Stimulated activated CD4-positive, alpha-beta T cell treated with anti-CD3 and anti-CD28 coated beads, Interleukin-1b, Interleukin-23, amount 100 ng/mL, for 1 hour (primary cell): ENCODE measurements around the gene CDH22.
A peak's percentile ranks its signal among the peaks of the same experiment; 100 is the strongest.

Experiments
- DNase-seq, 2 donors: peaks; one replicate each; pipeline ENCODE4 v3.0.0-alpha.2; 2020; ENCODE audit warnings: low read depth in 2 of 2

Gene CDH22

DNA sequence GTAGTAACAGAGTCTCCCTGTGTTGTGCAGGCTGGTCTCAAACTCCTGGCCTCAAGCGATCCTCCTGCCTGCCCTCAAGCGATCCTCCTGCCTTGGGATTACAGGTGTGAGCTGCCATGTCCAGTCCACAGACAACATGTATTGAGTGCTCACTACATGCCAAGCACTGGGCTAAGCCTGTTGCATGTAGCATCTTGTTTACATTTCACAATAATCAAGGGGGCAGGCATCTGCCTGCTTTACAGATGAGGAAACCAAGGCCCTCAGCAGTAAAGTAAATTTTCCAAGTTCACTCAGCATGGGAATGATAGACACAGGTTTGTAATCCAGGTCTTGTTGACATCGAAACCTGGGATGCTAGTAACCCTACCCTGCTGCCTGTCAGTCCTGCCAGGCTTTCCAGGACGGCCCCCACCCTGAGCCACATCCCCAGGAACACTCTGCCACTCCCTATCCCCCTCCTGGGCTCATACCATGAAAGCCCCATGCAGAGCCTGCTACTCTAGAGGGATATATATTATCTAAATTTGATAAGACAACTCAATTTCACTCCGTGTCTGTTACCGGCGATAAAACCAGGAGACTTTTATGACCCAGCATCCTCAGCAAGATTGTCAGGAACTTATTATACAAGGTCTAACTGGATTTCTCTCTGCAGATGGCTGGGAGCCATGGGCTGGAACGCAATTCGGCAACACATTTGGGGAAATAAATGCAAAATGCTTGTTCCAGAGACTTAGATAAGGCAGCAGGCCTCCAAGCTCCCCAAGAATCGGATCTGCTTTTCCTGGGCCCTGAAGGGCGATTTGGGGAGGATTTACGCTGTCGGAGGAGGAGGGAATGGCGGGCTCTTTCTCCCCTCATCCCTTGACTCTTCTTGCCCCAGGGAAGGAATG is 159.7 kb downstream of the CDH22 start:
- DNase-seq: no peak

- DNase-seq: no peak
These were observed 162.6 kb downstream of the CDH22 start for GRCh38 chr20:46145713-46146112.

- no peak for DNase-seq
These were observed 163.8 kb downstream of the CDH22 start for GRCh38 chr20:46144432-46145025.

- no peak for DNase-seq
These were observed 166.2 kb downstream of the CDH22 start for GRCh38 chr20:46142124-46142523.

GRCh38 chr20:46139908-46140482 is 168.3 kb downstream of the CDH22 start:
- DNase-seq: no peak

DNA sequence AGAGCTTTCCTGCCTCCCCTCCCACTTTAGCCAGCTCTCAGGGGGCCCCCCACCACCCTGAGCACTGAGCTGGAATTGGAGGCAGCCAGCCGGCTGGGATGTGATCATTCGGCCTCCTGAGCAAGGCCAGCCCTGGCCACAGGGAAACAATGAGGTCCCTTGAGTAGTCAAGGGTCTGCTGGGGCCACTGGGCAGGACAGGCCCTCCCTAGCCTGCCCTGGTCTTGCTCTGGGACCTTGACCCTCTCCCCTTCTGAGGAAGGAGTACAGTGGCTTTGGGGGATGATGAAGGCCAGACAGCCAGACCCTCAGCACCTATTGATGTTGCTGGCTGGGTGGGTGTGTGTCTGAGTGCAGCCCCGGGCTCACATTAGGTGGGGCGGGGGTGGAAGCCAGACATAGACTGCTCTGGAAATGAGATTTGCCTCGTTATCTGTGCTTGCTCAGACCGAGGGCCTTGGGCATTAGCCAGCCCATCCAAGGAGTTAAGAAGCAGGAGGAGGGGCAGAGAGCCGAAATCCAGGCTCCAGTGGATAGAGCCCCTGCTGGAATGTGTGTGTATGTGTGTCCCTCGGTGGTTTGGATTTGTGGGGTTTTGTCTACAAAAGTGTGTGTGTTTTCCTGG is 168.9 kb downstream of the CDH22 start:
- DNase-seq: no peak

DNA sequence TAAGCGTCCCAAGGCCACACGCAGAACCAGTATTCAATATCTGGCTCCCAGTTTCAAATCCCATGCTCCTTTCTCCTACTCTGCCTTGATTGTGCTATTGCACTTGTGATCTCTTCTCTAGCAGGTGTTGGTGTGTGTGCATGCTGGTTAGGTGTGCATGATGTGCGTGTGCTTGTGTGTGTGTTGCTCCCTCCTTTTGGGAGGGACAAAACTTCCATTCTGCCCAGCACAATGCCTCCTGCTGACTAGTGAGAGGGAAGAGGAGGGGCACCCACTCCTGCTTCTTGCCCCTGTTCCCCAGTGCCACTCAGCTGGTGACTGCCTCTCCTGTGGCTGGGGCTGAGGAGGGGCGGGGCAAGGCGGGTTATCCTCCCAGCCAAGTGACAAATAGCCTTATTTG is 170.5 kb downstream of the CDH22 start:
- DNase-seq: no peak

DNA sequence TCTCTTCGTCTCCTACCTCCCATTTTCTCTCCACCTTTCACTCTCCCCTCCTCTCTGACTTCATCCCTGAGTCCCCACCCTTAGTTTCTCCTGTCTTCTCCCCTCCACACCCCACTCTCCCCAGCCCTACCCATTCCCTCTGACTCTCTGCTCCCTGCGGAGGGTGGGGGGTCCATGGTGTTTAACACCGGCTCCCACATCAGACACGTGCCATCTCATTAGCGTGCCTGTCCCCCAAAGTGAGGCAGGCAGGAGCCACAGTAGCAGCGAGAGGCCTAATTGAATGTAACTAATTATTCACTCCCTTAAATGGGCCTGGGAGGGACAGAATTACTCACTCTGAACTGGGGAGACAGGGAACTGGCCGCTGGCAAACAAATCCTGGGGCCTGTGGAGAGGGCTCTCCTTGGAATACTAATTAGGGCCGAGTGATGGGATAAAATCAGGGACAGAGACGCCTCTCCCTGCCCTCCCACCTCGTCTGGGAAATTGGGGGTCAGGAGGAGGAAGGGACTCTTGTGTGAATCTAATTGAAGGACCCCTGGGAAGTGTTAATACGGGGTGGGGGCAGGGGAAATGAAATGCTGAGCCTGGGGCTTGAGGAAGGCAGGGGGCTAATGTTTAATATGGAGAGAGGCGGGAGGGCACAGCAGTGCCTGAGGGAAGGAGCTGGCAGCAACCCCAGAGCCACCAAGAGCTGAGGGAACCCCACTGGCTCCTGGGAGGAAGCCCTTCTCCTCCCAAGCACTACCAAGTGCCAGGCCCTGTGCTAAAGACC is 172.3 kb downstream of the CDH22 start:
- no peak for DNase-seq

- DNase-seq: no peak
These were observed 173.6 kb downstream of the CDH22 start for GRCh38 chr20:46134716-46135115.

- no peak for DNase-seq
These were observed 174.2 kb downstream of the CDH22 start for GRCh38 chr20:46133886-46134654.

DNA sequence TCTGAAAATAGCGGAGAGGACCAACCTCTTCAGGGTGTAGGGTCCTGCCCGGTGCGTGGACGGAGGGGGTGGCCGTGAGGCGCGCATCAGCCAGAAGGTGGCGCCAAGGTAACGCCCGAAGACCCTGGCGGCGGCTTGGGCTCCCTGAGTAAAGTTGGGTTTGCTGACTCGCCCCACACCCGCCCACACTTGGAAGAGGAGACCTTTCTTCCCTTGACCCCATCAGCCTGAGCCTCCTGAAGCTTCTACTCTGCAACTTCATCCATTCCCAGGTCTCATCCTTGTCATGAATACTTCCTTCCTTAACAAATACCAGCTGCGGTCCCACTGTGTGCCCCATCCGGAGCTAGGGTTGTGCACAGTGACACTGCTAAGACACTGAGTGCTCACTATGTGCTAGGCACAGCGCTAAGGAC is 175.6 kb downstream of the CDH22 start:
- peak; percentile 13 to 33 for DNase-seq

- no peak for DNase-seq
These were observed 176.9 kb downstream of the CDH22 start for GRCh38 chr20:46131396-46131795.

DNA sequence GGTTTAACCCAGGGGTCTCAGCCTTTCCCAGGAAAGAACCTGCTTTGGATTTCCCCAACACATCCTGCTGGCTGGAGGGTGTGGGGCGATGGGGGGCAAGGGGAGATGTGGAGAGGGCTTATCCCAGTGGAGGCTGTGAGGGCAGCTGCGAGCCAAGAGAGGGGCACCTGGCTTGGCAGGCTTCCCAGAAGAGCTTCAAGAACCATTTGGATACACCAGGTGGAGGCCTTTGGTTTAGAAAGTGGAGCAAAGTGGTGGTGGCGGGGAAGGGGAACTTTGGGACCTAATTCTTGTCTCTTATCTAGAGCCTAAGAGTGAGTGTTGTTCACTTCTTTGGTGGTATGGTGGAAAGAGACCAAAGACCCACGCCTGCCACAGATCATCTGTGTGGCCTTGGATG is 177.8 kb downstream of the CDH22 start:
- DNase-seq: no peak

DNA sequence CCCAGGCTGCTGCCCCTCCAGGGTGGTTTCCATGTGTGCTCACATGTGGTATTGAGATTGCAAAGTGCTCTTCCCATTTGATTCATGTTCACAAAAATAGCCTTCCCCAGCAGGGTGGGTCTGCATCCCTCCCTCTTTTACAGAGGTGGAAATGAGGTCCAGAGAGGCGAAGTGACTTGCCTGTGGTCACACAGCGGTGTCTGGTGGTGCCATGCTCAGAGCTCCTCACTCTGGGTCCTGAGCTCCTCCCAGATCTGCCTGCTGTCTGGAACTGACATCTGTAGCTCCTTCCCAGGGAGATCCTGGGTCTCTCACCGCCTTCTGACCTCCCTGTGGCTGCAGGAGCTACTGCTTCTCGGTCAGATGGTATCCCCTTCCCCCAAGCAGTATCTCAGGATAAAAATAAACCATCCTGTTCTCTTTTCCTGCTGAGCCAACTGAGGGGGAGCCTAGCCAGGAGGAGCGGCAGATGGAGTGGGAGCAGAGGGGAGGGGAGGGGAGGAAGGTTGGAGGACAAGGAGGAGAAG is 178.3 kb downstream of the CDH22 start:
- no peak for DNase-seq

DNA sequence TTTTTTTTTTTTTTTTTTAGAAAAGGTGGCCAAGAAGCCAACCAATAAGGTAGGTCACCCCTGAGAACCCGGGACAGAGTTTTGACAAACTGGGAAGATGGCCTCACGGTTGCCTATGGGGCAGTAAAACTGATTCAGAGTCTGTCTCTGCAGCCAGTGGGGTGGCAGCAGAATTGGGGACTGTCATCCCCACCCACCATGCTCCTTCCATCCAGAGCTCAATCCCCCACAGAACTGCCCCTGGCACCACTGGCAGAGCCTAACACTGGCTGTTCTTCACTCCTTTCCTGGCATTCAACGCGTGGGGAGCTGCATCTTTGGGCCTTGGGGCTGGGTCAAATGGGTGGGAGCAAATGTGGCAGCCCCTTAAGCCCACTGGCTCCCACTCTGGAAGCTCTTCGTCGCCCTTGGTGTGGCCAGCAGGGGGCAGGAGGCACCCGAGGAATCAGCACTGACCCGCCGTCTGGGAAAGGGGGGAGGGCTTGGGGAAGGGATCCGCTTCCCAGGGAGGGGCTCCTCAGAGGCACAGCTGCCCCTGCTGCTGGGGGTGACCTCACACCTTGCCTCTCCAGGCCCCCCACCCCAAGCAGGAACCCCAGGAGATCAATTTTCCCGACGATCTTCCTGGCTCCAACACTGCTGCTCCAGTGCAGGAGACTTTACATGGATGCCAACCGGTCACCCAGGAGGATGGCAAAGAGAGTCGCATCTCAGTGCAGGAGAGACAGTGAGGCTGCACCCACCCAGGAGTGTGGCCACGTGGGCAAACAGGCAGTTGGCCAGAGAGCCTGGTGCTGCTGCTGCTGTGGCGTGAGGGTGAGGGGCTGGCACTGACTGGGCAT is 179.8 kb downstream of the CDH22 start:
- DNase-seq: no peak

GRCh38 chr20:46127396-46128010 is 180.8 kb downstream of the CDH22 start:
- DNase-seq: no peak

GRCh38 chr20:46126440-46127056 is 181.8 kb downstream of the CDH22 start:
- no peak for DNase-seq
